ENCODE results near the gene FAF1. TPM values are rescaled to one million over a fixed set of nuclear protein-coding genes. Genes with fewer than 3 reads are reported as not detected.

FAF1 gene
- total RNA-seq, 6 experiments from 2014 or later = 24.1 to 32.4 (median 31.6) TPM

- Histone ChIP-seq H3K4me3 (no peak overlapping the region), H3K4me1 (no peaks in the 10 kb centered on the region), H3K27ac (no peak overlapping the region), H3K27me3 (no peaks in the 10 kb centered on the region), H3K9me3 (no peaks in the 10 kb centered on the region), H3K36me3 (no peaks in the 10 kb centered on the region)
- no peak for TF ChIP-seq POLR2A (IDR thresholded peaks at IDR 0.05)
- no peak for TF ChIP-seq CTCF (IDR thresholded peaks at IDR 0.05)
- ATAC-seq (no peak), DNase-seq (no peak)
- intact Hi-C loops (cut with DNase I) = no loop called here
These were observed 452.0 kb downstream of the FAF1 start for GRCh38 chr1:50508040-50508586.

GRCh38 chr1:50505427-50505826 is 454.6 kb downstream of the FAF1 start:
- no peaks in the 10 kb centered on the region for H3K4me1 ChIP-seq

GRCh38 chr1:50503515-50503914 is 456.6 kb downstream of the FAF1 start:
- TF ChIP-seq CTCF (IDR thresholded peaks at IDR 0.05) (no peak), POLR2A (IDR thresholded peaks at IDR 0.05) (no peak)
- H3K36me3 ChIP-seq = no peaks in the 10 kb centered on the region
- ATAC-seq = no peak
- DNase-seq = no peak
- intact Hi-C loops (cut with DNase I) = no loop called here
- no peaks in the 10 kb centered on the region for H3K27me3 ChIP-seq
- no peak overlapping the region for H3K4me3 ChIP-seq
- H3K27ac ChIP-seq = no peak overlapping the region
- no peaks in the 10 kb centered on the region for H3K4me1 ChIP-seq
- WGBS (ENCODE audit: insufficient coverage, low coverage, low lambda C conversion rate, missing lambda C conversion rate) = 100% methylated on average over 1 of the region's 1 CpG
- H3K9me3 ChIP-seq = no peaks in the 10 kb centered on the region

More at GRCh38 chr1:50505427-50505826, 454.6 kb downstream of the FAF1 start:
- H3K9me3 ChIP-seq = no peaks in the 10 kb centered on the region
- H3K36me3 ChIP-seq = no peaks in the 10 kb centered on the region
- intact Hi-C loops (cut with DNase I) = no loop called here
- ATAC-seq = no peak
- H3K27me3 ChIP-seq = no peaks in the 10 kb centered on the region
- H3K27ac ChIP-seq = no peak overlapping the region
- DNase-seq = no peak
- no peak overlapping the region for H3K4me3 ChIP-seq
- no peak for TF ChIP-seq POLR2A (IDR thresholded peaks at IDR 0.05)
- TF ChIP-seq CTCF (IDR thresholded peaks at IDR 0.05) = no peak

GRCh38 chr1:50502147-50502546 is 457.9 kb downstream of the FAF1 start:
- Histone ChIP-seq H3K4me3 (no peak overlapping the region), H3K36me3 (no peaks in the 10 kb centered on the region), H3K9me3 (no peaks in the 10 kb centered on the region), H3K27me3 (no peaks in the 10 kb centered on the region), H3K4me1 (no peaks in the 10 kb centered on the region), H3K27ac (no peak overlapping the region)
- intact Hi-C loops (cut with DNase I) = no loop called here
- DNase-seq (no peak), ATAC-seq (no peak)
- no peak for TF ChIP-seq CTCF (IDR thresholded peaks at IDR 0.05)
- 88% methylated on average over 2 of the region's 2 CpGs for WGBS (ENCODE audit: insufficient coverage, low coverage, low lambda C conversion rate, missing lambda C conversion rate)

GRCh38 chr1:50497007-50497406 is 463.1 kb downstream of the FAF1 start:
- no peak overlapping the region for H3K27ac ChIP-seq
- no peaks in the 10 kb centered on the region for H3K9me3 ChIP-seq
- no peak for DNase-seq
- intact Hi-C loops (cut with DNase I) = no loop called here
- H3K4me3 ChIP-seq = no peak overlapping the region
- no peaks in the 10 kb centered on the region for H3K36me3 ChIP-seq
- TF ChIP-seq CTCF (IDR thresholded peaks at IDR 0.05) (no peak), POLR2A (IDR thresholded peaks at IDR 0.05) (no peak)
- H3K4me1 ChIP-seq = no peaks in the 10 kb centered on the region
- WGBS (ENCODE audit: insufficient coverage, low coverage, low lambda C conversion rate, missing lambda C conversion rate) = 100% methylated on average over 1 of the region's 1 CpG
- no peaks in the 10 kb centered on the region for H3K27me3 ChIP-seq
- no peak for ATAC-seq

All from right lobe of liver (tissue), 6 donors.